Activated CD8-positive, alpha-beta memory T cell treated with anti-CD3 and anti-CD28 coated beads, Interleukin-2, amount 50 U/mL, for 24 hours (primary cell): ENCODE measurements around the gene KPNA6.
"Not testable (repeated sequence)": the region's sequence is repeated elsewhere in the genome, so short reads cannot be mapped to it uniquely, and the experiment has no call there.

Experiments
- DNase-seq: peaks from one replicate; pipeline ENCODE4 v3.0.0-alpha.2; 2020; ENCODE audit errors: extremely low read depth

The KPNA6 gene

DNA sequence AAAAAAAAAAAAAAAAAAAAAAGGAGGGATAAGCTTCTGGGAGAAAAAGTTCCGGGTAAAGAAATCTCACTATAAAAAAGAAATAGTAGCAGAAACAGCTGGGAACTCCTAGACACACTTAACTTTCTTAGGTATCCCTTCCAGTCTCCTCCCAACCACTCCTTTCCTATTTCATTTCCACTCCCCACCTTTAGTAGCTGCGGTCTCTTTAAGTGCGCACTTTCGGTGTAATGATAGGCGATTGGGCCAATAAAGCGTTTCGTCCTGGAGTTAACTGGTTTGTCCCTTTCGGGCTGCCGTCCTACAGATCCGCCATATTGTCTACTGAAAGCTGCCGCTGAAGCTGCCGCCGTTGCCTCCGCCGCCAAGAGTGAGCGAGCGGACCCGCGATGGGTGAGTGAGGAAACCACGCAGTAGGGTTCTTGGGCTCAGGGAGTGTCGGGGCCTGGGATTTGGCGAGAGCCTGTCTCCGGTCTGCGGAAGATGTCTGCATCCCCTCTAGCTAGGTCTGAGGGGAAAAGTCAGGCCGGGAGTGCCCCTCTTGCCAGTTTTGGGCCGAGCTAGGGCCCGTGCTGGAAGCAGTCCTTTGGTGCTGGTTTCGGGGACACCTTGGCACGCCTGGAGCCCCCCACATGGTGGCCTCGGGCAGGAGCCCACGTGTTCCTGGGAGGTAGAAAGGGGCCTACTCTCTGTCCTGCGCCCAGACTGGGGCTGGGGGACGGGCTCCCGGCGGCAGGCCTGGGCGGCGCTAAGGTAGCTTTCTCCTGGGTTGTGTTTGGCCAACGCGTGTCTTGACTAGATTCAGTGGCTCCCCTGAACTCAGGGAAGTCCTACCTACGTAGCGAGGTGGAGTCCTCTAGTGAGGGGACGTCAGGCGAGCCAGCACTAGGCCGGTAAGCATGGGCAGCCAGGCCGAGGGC is at the start of gene KPNA6:
Gene KPNA6, plus strand, starts transcription at position 315 of the 920 bp plus-strand sequence. Its CDS starts 75 bp downstream, at position 390.
- peak; percentile 77 for DNase-seq

- no peak for DNase-seq
Measured at GRCh38 chr1:32060914-32061313, 46.9 kb upstream of the KPNA6 start.

DNA sequence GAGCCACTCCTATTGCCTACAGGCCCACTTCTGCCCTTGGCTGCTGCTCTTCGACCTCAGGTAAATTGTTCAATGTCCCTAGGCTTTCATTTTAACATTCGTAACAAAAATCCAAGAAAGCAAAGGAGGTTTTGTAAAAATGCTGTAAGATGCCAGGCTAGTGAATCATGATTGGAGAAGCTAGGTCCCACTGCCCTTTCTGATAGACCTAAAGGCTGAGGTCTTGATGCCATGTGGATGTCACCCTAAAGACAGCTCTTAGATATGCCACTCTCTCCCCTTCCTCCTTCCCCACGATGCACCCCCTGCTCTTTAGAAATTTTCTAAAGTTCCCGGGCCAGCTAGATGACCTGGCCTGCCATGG is 45.0 kb upstream of the KPNA6 start:
- no peak for DNase-seq

DNA sequence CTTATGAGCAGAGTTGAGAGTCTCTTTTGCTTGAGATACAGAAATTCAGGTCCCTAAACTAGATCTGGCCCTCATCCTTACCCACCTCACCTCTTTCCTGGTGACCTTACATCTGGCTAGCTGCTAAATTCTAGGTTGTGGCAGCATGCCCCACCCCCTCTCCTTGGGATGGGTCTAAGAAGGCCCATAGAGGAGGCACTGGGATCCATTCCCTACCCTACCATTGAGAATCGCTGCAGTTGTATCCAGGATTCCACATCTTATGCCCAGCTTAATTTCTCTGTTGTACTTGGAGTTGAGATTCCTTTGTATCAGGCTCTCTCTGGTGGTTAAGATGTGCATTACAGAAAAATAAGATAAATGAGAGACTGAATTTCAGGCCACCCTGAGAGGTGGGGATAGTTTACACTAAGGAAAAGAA is 44.6 kb upstream of the KPNA6 start:
- DNase-seq, result no peak

GRCh38 chr1:32065613-32066488 is 42.0 kb upstream of the KPNA6 start:
- DNase-seq, result not testable (repeated sequence)

- DNase-seq, result no peak
Measured at GRCh38 chr1:32066489-32066873, 41.4 kb upstream of the KPNA6 start.

DNA sequence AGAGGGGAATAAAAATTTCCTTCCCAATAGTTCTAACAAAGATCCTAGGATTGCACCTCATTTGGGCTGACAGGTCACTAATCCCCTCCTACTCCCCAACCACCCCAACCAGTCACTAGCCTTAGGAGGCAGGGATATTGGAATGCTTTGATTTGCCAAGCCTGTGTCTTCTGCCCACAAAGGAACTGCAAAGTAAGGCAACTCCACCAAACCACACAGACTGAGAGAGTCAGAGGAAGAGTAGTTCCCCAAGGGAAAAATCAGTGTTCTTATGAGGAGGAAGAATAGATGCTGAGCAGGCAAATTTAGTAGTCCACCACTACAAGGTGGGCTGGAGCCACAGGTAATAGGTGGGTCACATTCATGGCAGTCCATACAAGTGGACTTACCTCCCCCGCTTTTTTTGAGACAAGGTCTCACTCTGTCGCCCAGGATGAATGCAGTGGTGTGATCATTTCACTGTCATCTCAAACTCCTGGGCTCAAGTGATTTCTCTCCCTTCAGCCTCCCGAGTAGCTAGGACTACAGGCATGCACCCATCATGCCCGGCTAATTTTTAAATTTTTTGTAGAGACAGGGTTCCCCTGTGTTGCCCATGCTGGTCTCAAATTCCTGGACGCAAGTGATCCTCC is 38.8 kb upstream of the KPNA6 start:
- no peak for DNase-seq

DNA sequence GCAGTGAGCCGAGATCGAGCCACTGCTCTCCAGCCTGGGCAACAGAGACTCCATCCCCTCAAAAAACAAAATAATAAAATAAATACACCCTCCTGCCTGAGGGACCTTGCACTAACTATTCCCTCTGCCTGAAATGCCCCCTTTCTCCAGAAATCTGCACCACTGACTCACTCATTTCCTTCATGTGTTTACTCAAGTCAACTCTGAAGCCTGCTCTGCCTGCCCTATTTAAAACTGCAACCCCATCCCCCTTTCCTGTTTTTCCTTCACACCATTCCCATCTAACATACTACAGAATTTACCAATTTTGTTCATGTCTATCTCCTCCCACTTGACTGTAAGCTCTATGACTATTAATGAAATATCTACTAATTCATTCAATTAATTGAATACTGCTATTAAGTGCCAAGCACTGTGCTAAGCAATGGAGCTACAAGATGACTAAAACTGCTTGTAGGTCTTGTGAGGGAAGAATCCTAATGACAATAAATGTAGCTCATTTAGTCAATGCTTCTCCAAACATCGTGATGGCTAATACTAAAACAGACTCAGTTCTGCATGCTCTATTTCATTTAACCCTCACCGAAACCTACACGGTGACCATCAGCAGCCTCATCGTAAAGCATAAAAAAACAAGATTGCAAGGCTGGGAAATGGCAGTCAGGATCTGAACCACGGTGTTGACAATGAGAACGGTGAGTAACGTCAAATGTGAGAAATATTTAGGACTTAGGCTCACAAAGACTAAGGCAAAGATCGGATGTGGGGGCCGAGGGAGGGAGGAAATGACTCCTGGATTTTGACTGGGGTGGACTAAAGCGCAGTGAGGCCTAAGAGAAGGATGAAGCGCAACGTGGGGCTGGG is 35.9 kb upstream of the KPNA6 start:
- no peak for DNase-seq

GRCh38 chr1:32072622-32073298 is 35.1 kb upstream of the KPNA6 start, which contains the start of gene TMEM39B:
TMEM39B (plus strand) TSS chr1:32072939; CDS start chr1:32073048, 109 bp downstream.
- DNase-seq, result peak; percentile 76

DNA sequence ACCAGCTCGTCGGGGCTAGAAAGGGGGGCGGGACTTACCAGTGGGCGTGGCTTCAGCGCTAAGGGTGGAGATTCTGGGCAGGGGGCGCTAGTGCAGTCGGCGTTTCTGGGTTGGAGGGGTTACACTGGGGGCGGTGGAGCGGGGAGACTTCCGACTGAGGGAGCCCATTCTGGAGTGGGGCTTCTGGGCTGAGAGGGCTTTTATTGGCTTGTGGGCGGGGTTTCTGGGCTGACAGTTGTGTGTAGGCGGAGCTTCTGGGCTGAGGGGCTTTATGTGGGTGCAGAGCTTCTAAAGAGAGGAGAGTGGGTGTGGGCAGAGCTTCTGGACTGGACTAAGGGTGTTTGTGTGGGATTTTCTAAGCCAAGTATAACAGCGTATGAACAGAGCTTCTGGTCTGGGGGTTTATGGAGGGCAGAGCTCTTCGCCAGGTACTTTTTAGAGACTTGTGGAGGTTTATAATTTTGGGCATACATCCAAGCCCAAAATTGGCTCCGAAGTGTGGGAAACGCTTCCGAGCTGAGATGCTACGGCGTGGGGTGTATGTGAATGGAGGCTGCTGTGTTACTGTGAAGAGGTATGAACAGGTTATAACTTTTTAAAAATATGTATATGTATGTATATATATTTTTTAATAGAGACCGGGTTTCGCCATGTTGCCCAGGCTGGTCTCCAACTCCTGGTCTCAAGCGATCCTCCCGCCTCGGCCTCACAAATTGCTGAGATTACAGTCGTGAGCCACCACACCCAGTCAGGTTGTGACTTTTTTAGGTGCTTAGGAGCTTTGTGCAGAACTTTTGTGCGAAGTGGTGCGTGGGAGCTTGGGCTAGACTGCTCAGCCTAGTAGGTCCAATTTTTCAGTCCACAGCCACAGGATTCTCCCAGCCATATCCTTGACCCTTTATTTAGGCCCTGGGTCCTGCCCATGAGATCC is 34.3 kb upstream of the KPNA6 start:
- no peak for DNase-seq

DNA sequence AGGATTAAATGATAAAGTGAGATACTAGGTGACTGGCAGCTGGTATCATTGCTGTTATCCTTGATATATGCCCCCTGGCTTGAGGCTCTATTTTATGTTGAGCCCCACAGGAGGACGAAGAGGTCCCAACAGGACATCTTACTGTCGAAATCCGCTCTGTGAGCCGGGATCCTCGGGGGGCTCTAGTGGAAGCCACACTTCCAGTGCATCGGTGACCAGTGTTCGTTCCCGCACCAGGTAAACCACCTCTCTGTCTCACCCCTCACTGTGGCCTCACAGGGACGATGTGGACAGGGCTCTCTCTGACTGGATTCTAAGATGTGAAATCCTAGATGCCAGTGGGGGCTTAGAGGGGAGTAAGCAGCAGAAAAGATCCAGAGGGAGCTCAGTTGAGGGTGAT is 33.0 kb upstream of the KPNA6 start:
- DNase-seq, result no peak

DNA sequence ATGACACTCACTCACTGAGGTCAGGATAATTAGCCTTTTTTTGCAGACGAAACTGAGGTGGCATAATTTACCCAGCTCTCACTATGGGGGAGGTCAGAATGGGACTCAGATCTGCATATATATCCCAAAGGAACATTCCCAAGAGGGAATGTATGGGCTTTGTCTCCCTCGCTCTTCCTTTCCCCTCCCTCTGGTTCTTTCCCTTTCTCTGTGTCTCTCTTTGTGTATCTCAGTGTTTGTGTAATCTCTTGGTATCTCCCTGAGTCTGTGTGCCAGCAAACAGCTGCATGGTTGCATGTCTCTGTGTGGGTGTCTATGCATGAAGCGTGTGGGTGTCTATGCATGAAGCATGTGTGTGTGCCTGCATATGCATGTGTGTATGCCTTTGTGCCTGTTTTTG is 30.4 kb upstream of the KPNA6 start:
- no peak for DNase-seq

- no peak for DNase-seq
Measured at GRCh38 chr1:32082022-32082421, 25.8 kb upstream of the KPNA6 start.

- not testable (repeated sequence) for DNase-seq
Measured at GRCh38 chr1:32086381-32086780, 21.5 kb upstream of the KPNA6 start.

DNA sequence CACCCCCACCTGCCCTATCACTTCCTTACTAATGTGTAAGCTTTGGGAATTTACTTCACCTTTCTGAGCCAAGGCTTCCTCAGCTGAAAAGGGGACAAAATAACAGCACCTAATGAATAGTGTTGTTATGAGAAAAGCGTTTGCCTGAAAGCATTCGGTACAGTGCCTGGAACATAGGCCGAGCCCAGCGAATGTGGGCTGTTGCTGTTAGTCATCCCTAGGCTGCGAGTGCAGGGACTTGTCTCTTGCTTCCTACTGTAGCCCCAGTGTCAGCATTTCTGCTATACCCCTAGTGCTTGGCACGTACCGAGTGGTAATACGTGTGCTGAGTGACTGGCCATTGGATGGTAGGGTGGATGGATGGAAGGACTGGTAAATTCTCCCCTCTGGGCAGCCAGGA is 16.7 kb upstream of the KPNA6 start:
- no peak for DNase-seq

DNA sequence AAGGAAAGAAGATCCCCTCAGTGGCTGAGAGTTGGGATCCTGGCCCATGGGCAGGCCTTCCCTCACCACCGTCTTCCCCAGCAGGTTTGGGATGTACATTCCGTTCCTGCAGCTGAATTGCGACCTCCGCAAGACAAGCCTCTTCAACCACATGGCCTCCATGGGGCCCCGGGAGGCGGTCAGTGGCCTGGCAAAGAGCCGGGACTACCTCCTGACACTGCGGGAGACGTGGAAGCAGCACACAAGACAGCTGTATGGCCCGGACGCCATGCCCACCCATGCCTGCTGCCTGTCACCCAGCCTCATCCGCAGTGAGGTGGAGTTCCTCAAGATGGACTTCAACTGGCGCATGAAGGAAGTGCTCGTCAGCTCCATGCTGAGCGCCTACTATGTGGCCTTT is 16.3 kb upstream of the KPNA6 start:
- DNase-seq, result no peak

GRCh38 chr1:32094746-32095521 is 12.9 kb upstream of the KPNA6 start:
- no peak for DNase-seq

- DNase-seq, result no peak
Measured at GRCh38 chr1:32099426-32099825, 8.4 kb upstream of the KPNA6 start.

GRCh38 chr1:32100359-32100758 is 7.5 kb upstream of the KPNA6 start:
- DNase-seq, result no peak
